GM19351 (cell line): Measurements from ENCODE around the gene GGACT.
"Not testable (repeated sequence)": the region's sequence is repeated elsewhere in the genome, so short reads cannot be mapped to it uniquely, and the experiment has no call there.

Source experiments
- ATAC-seq: cut with Tn5 transposase; IDR thresholded peaks from one replicate; pipeline ENCODE4 v1.9.1; 2021; ENCODE audit warnings: mild to moderate bottlenecking, moderate library complexity; ENCODE audit not compliant: unreplicated experiment

The GGACT gene

GRCh38 chr13:100532836-100533435 is 55.7 kb downstream of the GGACT start:
- ATAC-seq, result no peak

- ATAC-seq, result no peak
These were observed 56.4 kb downstream of the GGACT start for GRCh38 chr13:100532090-100532766.

- no peak for ATAC-seq
These were observed 57.8 kb downstream of the GGACT start for GRCh38 chr13:100530671-100531213.

DNA sequence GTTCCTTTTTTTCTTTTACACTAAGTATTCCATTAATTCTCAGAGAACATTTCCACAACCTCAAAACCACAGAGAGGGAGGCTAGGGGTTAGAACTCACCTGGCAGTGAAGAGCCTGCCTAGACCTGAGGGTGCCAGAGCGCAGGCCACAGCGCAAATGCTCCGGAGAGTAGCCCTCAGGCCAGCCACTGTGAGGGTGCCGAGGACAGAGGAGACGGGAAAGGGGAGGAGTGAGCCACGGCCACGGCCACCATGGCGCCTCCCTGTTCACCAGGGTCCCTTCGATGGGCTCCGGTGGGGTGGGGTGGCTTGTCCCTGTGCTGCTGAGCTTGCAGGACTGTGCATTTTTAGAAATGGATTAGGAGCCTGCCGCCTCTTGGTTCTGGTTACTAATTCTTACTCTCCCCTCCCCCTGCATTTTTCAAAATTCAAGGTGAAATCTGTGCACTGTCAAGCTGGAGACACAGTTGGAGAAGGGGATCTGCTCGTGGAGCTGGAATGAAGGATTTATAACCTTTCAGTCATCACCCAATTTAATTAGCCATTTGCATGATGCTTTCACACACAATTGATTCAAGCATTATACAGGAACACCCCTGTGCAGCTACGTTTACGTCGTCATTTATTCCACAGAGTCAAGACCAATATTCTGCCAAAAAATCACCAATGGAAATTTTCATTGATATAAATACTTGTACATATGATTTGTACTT is 58.8 kb downstream of the GGACT start:
- ATAC-seq, result no peak

DNA sequence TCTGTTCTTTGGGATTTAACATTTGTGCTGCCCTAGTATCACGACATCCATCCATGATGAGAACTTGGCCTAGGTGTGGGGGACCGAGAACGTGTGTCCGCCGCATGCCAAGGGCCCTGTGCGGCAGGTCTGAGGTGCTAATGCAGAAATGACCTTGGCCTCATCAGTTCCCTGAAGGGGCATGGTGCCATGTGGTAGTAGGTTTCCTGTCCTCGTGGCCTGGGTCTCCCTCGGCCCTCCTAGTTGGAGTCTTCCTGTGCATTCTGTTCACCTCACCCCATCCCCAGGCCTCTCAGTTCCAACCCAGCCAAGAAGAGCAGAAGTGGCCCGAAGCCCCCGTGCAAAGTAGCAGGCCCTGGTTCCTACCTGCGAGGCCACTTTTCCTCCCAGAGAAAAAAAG is 59.8 kb downstream of the GGACT start:
- no peak for ATAC-seq

- ATAC-seq, result no peak
These were observed 60.2 kb downstream of the GGACT start for GRCh38 chr13:100528353-100528752.

DNA sequence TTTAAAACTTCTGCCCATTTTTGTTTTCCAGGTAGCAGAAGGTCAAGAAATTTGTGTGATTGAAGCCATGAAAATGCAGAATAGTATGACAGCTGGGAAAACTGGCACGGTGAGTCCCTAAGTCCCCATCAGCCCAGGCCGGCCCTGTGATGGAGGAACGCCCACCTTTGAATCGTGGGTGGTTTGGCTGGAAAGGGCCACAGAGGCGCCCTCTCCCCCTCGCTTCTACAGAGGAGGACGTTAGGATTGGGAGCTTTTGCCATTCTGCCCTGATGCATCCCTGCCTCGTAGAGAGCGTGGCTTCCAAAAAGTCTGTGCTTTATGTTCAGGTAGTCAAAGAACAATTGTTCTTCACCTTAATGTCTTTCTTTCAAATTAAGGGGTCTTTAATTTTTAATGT is 60.9 kb downstream of the GGACT start:
- ATAC-seq, result no peak

- no peak for ATAC-seq
These were observed 62.1 kb downstream of the GGACT start for GRCh38 chr13:100526318-100527000.

GRCh38 chr13:100525453-100526317 is 62.9 kb downstream of the GGACT start:
- ATAC-seq, result no peak

GRCh38 chr13:100524688-100525087 is 63.9 kb downstream of the GGACT start:
- not testable (repeated sequence) for ATAC-seq

- ATAC-seq, result no peak
These were observed 64.6 kb downstream of the GGACT start for GRCh38 chr13:100523981-100524386.

GRCh38 chr13:100523411-100523810 is 65.2 kb downstream of the GGACT start:
- no peak for ATAC-seq

DNA sequence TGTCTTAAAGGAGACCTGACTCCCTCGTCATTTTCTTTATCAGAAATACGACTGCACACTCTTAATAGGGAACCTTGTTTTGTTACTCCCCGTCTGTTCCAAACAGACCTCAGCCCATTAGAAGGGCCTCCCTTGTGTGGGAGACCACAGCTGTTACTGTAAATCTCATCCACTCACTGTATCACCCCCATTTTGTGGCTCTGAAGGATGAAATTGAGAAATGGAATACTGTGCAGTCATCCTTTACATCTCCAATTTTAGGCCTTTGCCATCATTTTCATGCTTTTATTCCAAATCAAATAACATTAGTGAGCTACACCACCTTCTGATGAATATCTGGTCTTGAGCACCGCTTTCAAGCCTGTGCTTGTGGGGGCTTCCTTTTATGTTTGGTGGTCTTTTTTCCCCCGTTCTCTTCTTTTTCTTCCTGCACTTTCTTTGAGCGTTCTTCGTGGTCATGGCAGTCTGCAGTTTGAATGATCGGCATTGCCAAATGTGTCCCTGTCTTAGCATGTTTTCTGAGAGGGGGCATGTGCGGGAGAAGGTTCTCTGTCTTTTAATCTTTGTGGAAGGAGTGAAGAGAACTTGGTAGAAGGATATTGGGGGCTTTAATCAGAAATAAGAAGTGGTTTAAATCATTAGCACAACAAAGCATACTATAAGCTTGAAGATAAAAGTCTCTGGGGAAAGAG is 65.8 kb downstream of the GGACT start:
- ATAC-seq, result no peak

- ATAC-seq, result no peak
These were observed 66.6 kb downstream of the GGACT start for GRCh38 chr13:100521851-100522617.

DNA sequence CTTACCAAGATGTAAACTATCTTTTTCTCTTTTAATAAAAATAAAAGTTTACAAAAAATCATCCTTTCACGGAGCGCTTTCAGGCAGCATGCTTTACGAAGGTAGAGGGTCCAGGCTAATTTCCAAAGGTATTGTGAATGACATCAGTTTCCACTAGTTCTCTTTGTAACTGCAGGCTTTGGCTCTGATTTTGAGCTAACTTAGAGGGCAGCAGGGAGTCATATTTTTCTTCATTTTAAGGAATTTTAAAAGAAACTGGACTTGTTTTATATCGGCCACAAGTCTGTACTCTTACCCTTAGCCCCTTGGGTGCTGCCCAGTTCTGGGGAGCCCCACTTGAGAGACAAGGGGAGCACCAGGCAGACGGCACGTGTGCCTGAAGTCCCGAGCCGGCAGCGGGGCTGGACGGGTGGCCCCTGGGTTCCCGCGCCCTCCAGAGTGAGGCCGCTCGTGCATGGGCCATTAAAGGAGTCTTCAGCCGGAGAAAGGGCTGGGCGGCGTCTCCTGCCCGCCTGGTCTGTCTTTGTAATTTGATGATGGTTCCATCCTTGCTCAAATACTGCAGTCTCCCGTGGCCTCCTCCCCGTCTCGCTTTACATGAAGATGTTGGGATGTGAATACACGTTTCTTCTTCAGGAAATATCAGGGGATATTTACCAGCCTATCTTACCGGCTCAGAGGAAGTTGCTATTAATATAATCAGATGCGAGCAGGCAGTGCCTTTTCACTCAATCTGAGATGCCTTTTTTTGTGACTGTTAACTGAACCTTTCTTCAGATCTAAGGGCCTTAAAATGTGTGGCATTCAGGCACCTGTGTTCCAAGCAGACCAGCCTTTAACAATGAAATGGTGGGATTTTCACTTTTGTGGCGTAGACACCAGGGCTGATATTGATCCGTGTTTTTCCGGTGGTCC is 67.4 kb downstream of the GGACT start:
- no peak for ATAC-seq

- ATAC-seq, result no peak
These were observed 69.0 kb downstream of the GGACT start for GRCh38 chr13:100519626-100520025.

DNA sequence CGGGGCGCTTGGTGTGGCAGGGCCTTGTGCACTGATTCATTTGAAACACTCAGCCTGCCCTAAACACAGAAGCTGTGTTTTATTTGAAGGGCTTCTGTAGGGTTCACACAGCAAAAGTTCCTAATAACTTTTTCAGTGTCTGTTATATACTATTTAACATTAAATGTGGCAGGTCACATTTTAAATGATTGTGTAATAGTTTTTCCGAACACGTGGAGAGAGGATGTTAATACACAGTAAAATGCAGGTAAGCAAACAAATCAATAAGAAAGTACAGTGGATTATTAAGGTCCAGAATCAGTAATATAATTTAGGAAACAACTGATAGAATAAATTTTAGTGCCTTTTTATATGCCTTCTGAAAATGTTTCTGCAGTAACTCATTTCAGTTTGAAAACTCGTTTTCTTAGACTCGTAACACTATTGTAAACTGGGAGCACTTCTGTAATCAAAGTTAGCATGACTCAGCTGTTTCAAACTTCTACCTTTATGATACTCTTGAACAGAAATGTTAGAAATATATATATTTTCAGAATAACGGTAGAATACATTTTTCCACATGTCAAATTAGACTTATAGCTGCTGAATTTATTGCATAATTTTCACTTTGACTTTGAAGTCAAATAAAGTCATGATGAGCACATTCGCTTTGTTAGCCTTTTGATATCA is 70.1 kb downstream of the GGACT start:
- no peak for ATAC-seq
